ENCODE measurements around the gene LRIT2. TPM values are rescaled to one million over a fixed set of nuclear protein-coding genes. Genes with fewer than 3 reads are reported as not detected.
A peak's percentile ranks its signal among the peaks of the same experiment; 100 is the strongest.

Gene LRIT2
- polyA plus RNA-seq, 3 donors, result not detected

GRCh38 chr10:84177541-84178141 lies 47.7 kb downstream of the LRIT2 start:
- Mint-ChIP-seq H3K4me3 (no peak overlapping the region), H3K4me1 (no peaks in the 10 kb centered on the region), H3K9me3 (peaks cover 0 to 9% (median 3%) of the 10 kb centered on the region in 7 donors), H3K27me3 (ENCODE audit: low read depth in 3 of 3) (no peaks in the 10 kb centered on the region), H3K36me3 (no peaks in the 10 kb centered on the region), H3K27ac (peak overlapping the region in 1 of 7 donors; percentile 28)
- H3K79me2 ChIP-seq (ENCODE audit: insufficient read depth, low read length), result no peaks in the 10 kb centered on the region
- H3K27ac ChIP-seq (ENCODE audit: low read depth in 1 of 2, low read length in 2 of 2), result no peak overlapping the region
- no peak overlapping the region for H2AFZ ChIP-seq (ENCODE audit: insufficient read depth, low read depth, low read length, poor library complexity, severe bottlenecking)
- no peak for DNase-seq
- no peak for TF ChIP-seq CTCF (IDR thresholded peaks at IDR 0.05)
- no peaks in the 10 kb centered on the region for H3K4me1 ChIP-seq (ENCODE audit: control insufficient read depth in 1 of 2, insufficient read depth in 2 of 2, low read length in 2 of 2)
- no peaks in the 10 kb centered on the region for H3K27me3 ChIP-seq (ENCODE audit: control insufficient read depth in 2 of 2, insufficient read depth in 2 of 2, low read length in 2 of 2)
- H4K20me1 ChIP-seq (ENCODE audit: insufficient read depth, low read length), result no peaks in the 10 kb centered on the region
- H3K36me3 ChIP-seq (replicated peaks in 1 of 2; ENCODE audit: control insufficient read depth in 1 of 2, insufficient read depth in 2 of 2, low read length in 2 of 2), result no peaks in the 10 kb centered on the region
- intact Hi-C loops (cut with micrococcal nuclease), result no loop called here
- no peak overlapping the region for H3K9ac ChIP-seq (ENCODE audit: insufficient read depth, low read length, poor library complexity, severe bottlenecking)
- no peak overlapping the region for H3K4me2 ChIP-seq (replicated peaks; ENCODE audit: extremely low read depth, low read length, poor library complexity, severe bottlenecking)
- WGBS (ENCODE audit: insufficient coverage), result 47% methylated on average over 6 of the region's 8 CpGs
- no peak overlapping the region for H3K4me3 ChIP-seq (replicated peaks in 1 of 3; ENCODE audit: low read depth in 2 of 3, low read length in 3 of 3)
- H3K9me3 ChIP-seq (replicated peaks in 1 of 2; ENCODE audit: control insufficient read depth in 1 of 2, insufficient read depth in 1 of 2, low read length in 2 of 2), result no peaks in the 10 kb centered on the region

DNA sequence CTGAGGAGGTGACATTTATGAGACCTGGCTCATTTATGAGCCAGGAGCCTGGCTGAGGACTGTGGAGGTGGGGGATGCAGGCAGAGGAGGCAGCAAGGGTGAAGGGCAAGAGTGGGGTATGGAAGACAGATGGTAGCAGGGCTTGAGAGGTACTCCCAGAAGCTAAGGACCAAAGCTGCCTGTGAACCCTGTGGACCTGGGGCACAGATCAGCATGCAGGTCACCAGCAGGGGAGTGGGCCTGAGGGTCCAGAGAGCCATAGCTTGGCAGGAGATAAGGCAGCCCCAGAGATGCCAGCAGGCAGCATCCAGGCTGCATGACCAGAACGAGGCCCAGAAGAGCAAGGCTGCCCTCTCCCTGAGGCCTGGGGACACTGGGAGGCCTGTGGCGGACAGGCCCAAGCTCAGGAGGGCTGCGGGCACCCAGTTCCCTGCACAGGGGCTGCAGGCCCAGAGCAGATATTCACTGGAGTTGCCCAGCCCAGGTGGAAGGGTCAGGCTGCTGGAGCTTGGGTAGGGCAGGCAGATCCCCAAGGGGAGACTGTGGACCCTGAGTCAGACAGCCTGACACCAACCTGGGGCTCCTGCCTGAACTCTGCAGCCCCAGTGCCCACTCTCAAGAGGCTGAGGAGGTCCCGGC lies 48.4 kb downstream of the LRIT2 start:
- Histone ChIP-seq H3K9ac (ENCODE audit: insufficient read depth, low read length, poor library complexity, severe bottlenecking) (no peak overlapping the region), H2AFZ (ENCODE audit: insufficient read depth, low read depth, low read length, poor library complexity, severe bottlenecking) (no peak overlapping the region), H3K79me2 (ENCODE audit: insufficient read depth, low read length) (no peaks in the 10 kb centered on the region), H4K20me1 (ENCODE audit: insufficient read depth, low read length) (no peaks in the 10 kb centered on the region), H3K9me3 (replicated peaks in 1 of 2; ENCODE audit: control insufficient read depth in 1 of 2, insufficient read depth in 1 of 2, low read length in 2 of 2) (no peaks in the 10 kb centered on the region), H3K36me3 (replicated peaks in 1 of 2; ENCODE audit: control insufficient read depth in 1 of 2, insufficient read depth in 2 of 2, low read length in 2 of 2) (no peaks in the 10 kb centered on the region), H3K27ac (ENCODE audit: low read depth in 1 of 2, low read length in 2 of 2) (no peak overlapping the region), H3K4me1 (ENCODE audit: control insufficient read depth in 1 of 2, insufficient read depth in 2 of 2, low read length in 2 of 2) (no peaks in the 10 kb centered on the region), H3K4me2 (replicated peaks; ENCODE audit: extremely low read depth, low read length, poor library complexity, severe bottlenecking) (no peak overlapping the region), H3K27me3 (ENCODE audit: control insufficient read depth in 2 of 2, insufficient read depth in 2 of 2, low read length in 2 of 2) (no peaks in the 10 kb centered on the region), H3K4me3 (replicated peaks in 1 of 3; ENCODE audit: low read depth in 2 of 3, low read length in 3 of 3) (no peak overlapping the region)
- Mint-ChIP-seq H3K36me3 (no peaks in the 10 kb centered on the region), H3K4me1 (peaks cover 6% of the 10 kb centered on the region), H3K27ac (peak overlapping the region in 1 of 7 donors; percentile 28), H3K4me3 (no peak overlapping the region), H3K27me3 (ENCODE audit: low read depth in 3 of 3) (peaks cover 0 to 2% (median 0%) of the 10 kb centered on the region in 3 donors), H3K9me3 (peaks cover 0 to 9% (median 3%) of the 10 kb centered on the region in 7 donors)
- DNase-seq, result no peak
- intact Hi-C loops (cut with micrococcal nuclease), result no loop called here
- no peak for TF ChIP-seq CTCF (IDR thresholded peaks at IDR 0.05)
- WGBS (ENCODE audit: insufficient coverage), result 92% methylated on average over 3 of the region's 4 CpGs

All from CD14-positive monocyte (primary cell).